PC-9 (cell line): ENCODE results near the gene TMEM270. TPM values are rescaled to one million over a fixed set of nuclear protein-coding genes. Genes with fewer than 3 reads are reported as not detected.

ENCODE experiments used
- BruUV-seq: library from RNA; stranded (reverse); fragments of 400-500 nt; replicated peaks from 2 replicates; lab custom pipeline; 2021; lab: Mats Ljungman, UMichigan
- CTCF ChIA-PET: fragments of 300-600 bp; sonication (Branson Sonifier 250); formaldehyde crosslinking; loops from one replicate; lab custom pipeline; 2022; ENCODE audit warnings: antibody characterized with exemption; lab: Charles Lee
- POLR2A ChIA-PET: fragments of 300-600 bp; sonication (Branson Sonifier 250); formaldehyde crosslinking; loops from one replicate; lab custom pipeline; 2022; ENCODE audit warnings: antibody characterized with exemption; ENCODE audit not compliant: unreplicated experiment; lab: Charles Lee
- DNase-seq, 2 experiments: peaks; one replicate each; pipeline versions ENCODE4 v3.0.0 to v3.0.0-alpha.2; 2015 to 2022; ENCODE audit warnings: mixed read lengths in 1 of 2
- H2AFZ ChIP-seq: fragments of 200-600 bp; sonication (generic); 2 replicates; pipeline ENCODE4 v1.8.1; 2017; ENCODE audit warnings: antibody characterized with exemption
- H3F3A ChIP-seq: fragments of 200-600 bp; sonication (generic); 2 replicates; pipeline ENCODE4 v1.8.1; 2017; ENCODE audit warnings: antibody characterized with exemption, mild to moderate bottlenecking, low read depth; ENCODE audit not compliant: insufficient read depth
- H3K27ac ChIP-seq: fragments of 200-600 bp; sonication (generic); 2 replicates; pipeline ENCODE4 v1.6.1; 2016; ENCODE audit warnings: mixed run types
- H3K27me3 ChIP-seq: fragments of 200-600 bp; sonication (generic); 2 replicates; pipeline ENCODE4 v1.6.1; 2016; ENCODE audit warnings: low read depth, mixed run types; ENCODE audit not compliant: insufficient read depth
- H3K36me3 ChIP-seq: fragments of 200-600 bp; sonication (generic); 2 replicates; pipeline ENCODE4 v1.6.1; 2016; ENCODE audit warnings: low read depth, mixed run types
- H3K4me1 ChIP-seq: fragments of 200-600 bp; sonication (generic); replicated peaks from 2 replicates; pipeline ENCODE4 v1.6.1; 2016; ENCODE audit warnings: mixed run types; ENCODE audit not compliant: insufficient read depth
- H3K4me2 ChIP-seq: fragments of 200-600 bp; sonication (generic); 2 replicates; pipeline ENCODE4 v1.6.1; 2017; ENCODE audit warnings: mixed run types
- H3K4me3 ChIP-seq: fragments of 200-600 bp; sonication (generic); 2 replicates; pipeline ENCODE4 v1.6.1; 2016; ENCODE audit warnings: mixed run types
- H3K79me2 ChIP-seq: fragments of 200-600 bp; sonication (generic); 2 replicates; pipeline ENCODE4 v1.6.1; 2017; ENCODE audit warnings: low read depth, mixed run types
- H3K9me2 ChIP-seq: fragments of 200-600 bp; sonication (generic); 2 replicates; pipeline ENCODE4 v1.8.1; 2017; ENCODE audit warnings: mild to moderate bottlenecking; ENCODE audit not compliant: insufficient read depth
- H3K9me3 ChIP-seq: fragments of 200-600 bp; sonication (generic); 2 replicates; pipeline ENCODE4 v1.8.1; 2016; ENCODE audit warnings: low read depth; ENCODE audit not compliant: insufficient read depth
- H4K20me1 ChIP-seq: fragments of 200-600 bp; sonication (generic); 2 replicates; pipeline ENCODE4 v1.8.1; 2017; ENCODE audit not compliant: insufficient read depth
- EZH2 ChIP-seq: fragments of 200-600 bp; sonication (generic); IDR thresholded peaks from 2 replicates; pipeline ENCODE4 v1.8.0; 2017; ENCODE audit warnings: antibody characterized with exemption, low read depth
- intact Hi-C: fragments of 100-400 bp; cut with micrococcal nuclease; formaldehyde crosslinking; loops from one replicate; pipeline ENCODE4 v1.10.0; 2022; ENCODE audit not compliant: unreplicated experiment
- total RNA-seq: library from RNA; stranded (reverse); gene quantifications from 2 replicates; pipeline ENCODE4 v1.2.3, GENCODE V29; 2021
- TF ChIP-seq, protein P1 (sequence below): fragments of 200-600 bp; sonication (generic); conservative IDR thresholded peaks from 2 replicates; pipeline ENCODE4 v1.6.1; 2017; ENCODE audit warnings: mixed run types, antibody characterized with exemption, mild to moderate bottlenecking, moderate library complexity

The TMEM270 gene
- total RNA-seq, 1 experiment from 2014 or later: 0.72 TPM

DNA sequence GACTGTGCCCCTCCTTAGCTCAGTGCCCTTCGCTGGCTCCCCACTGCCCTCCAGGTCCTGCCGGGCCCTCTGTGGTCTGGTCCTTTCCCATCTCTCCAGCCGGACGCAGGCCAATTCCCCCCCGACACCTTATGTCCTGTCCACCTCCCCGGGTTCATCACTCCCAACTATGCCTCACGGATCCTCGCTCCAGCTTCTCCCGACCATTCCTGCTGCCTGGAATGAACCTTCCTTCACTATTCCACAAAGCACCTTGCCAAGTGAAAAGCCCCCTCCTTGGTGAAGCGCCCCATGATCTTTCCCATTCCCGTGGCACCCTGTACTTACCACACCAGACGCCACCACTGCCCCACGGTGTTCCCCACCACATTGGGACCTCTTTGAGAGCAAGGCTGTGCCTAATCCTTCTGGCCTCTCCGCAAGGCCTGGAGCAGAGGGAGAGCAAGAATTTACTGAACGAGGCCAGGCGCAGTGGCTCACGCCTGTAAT, 47.2 kb downstream of the TMEM270 start:
- intact Hi-C loops: no loop called here
- no peaks in the 10 kb centered on the region for H3K4me1 ChIP-seq
- no peaks in the 10 kb centered on the region for H3K36me3 ChIP-seq
- H3K9me3 ChIP-seq: no peaks in the 10 kb centered on the region
- H3K27ac ChIP-seq: no peak overlapping the region
- H3K4me3 ChIP-seq: no peak overlapping the region
- no peaks in the 10 kb centered on the region for H3F3A ChIP-seq
- no peaks in the 10 kb centered on the region for H3K79me2 ChIP-seq
- no TSS peak for BruUV-seq
- H4K20me1 ChIP-seq: no peaks in the 10 kb centered on the region
- H2AFZ ChIP-seq: no peak overlapping the region
- H3K9me2 ChIP-seq: no peaks in the 10 kb centered on the region
- no peaks in the 10 kb centered on the region for H3K27me3 ChIP-seq
- CTCF ChIA-PET: interaction anchor here (0.7 kb wide), 1 partner anchor 20 kb away, joined by 3 read pairs; no protein-coding TSS in a partner anchor
- TF ChIP-seq EZH2: no peak
- TF ChIP-seq, protein P1, sequence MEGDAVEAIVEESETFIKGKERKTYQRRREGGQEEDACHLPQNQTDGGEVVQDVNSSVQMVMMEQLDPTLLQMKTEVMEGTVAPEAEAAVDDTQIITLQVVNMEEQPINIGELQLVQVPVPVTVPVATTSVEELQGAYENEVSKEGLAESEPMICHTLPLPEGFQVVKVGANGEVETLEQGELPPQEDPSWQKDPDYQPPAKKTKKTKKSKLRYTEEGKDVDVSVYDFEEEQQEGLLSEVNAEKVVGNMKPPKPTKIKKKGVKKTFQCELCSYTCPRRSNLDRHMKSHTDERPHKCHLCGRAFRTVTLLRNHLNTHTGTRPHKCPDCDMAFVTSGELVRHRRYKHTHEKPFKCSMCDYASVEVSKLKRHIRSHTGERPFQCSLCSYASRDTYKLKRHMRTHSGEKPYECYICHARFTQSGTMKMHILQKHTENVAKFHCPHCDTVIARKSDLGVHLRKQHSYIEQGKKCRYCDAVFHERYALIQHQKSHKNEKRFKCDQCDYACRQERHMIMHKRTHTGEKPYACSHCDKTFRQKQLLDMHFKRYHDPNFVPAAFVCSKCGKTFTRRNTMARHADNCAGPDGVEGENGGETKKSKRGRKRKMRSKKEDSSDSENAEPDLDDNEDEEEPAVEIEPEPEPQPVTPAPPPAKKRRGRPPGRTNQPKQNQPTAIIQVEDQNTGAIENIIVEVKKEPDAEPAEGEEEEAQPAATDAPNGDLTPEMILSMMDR: no peak
- POLR2A ChIA-PET: interaction anchor here (0.6 kb wide), 1 partner anchor 162 kb away, joined by 4 read pairs; no protein-coding TSS in a partner anchor
- no peak for DNase-seq
- H3K4me2 ChIP-seq: no peak overlapping the region

DNA sequence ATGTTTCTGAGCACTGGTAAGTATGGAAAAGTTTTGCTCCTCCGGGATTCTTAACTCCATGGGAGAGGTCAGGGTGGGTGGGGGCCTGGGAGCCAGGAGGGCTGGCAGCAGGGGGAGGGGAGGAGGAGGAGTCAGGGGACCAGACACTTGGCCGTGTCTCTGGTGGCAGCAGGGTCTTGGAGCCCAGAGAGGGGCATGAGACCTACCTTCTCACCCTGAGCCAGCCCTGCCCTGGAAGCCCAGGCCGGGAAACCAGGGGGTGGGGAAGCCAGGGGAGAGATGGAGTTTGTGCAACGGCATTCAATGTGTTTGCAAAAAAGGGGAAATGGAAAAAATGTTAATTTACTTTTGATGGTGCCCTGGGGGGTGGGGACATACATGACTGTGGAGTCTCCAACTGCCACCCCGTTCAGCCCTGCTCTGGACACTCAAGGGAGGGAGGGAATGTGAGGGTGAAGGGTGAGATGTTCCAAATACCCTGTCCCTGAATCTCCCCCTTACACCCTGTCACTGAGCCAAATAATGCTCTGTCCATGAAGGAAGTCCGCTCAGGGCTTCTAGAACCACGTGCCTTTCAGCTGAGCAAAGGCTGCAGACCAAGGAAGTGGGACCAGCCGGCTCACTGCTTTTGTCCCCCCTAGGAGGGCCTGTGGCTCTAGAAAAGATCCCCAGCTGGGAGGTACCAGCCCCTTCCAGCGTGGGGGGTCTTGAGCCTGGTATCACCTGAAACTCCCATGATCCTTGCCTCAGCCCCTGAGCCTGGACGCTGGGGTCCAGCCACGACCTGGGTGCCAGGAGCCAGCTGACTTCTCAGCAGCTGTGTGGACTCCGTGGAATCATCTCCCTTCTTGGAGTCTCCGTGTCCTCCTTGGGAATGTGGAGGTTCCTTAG, 48.3 kb downstream of the TMEM270 start:
- no peak for TF ChIP-seq EZH2
- TF ChIP-seq, protein P1: no peak
- no peaks in the 10 kb centered on the region for H3K79me2 ChIP-seq
- H3K27ac ChIP-seq: no peak overlapping the region
- H3K9me3 ChIP-seq: no peaks in the 10 kb centered on the region
- no peaks in the 10 kb centered on the region for H3K9me2 ChIP-seq
- no peak overlapping the region for H3K4me2 ChIP-seq
- intact Hi-C loops: no loop called here
- no peak overlapping the region for H3K4me3 ChIP-seq
- no peaks in the 10 kb centered on the region for H3K36me3 ChIP-seq
- no peak for DNase-seq
- H2AFZ ChIP-seq: no peak overlapping the region
- no peaks in the 10 kb centered on the region for H3K27me3 ChIP-seq
- H3F3A ChIP-seq: no peaks in the 10 kb centered on the region
- H3K4me1 ChIP-seq: no peaks in the 10 kb centered on the region
- ChIA-PET POLR2A (no interaction called here), CTCF (no interaction called here)
- no peaks in the 10 kb centered on the region for H4K20me1 ChIP-seq
- no TSS peak for BruUV-seq

DNA sequence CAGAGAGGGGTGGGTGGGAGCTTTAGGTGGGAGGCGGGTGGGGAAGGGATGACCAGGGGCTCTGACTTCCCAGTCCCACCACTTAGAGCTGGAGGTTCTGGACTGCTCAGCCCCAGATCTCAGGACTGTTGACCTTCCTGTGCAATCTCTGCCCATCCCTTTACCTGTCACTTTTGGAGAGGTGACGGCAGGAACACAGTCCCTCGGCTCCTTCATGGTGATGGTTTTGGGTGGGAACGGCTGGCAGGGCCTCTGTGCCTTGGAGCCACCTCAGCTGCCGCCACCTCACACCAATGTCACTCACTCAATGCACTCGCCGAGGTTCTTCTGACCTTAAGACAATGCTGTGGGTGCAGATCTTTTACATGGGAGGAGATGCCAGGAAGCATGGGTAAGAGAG, 49.0 kb downstream of the TMEM270 start:
- no peak for TF ChIP-seq EZH2
- TF ChIP-seq, protein P1: no peak
- intact Hi-C loops: no loop called here
- no peak overlapping the region for H3K4me2 ChIP-seq
- H4K20me1 ChIP-seq: no peaks in the 10 kb centered on the region
- no peak for DNase-seq
- H3K27me3 ChIP-seq: no peaks in the 10 kb centered on the region
- H3K9me2 ChIP-seq: no peaks in the 10 kb centered on the region
- no TSS peak for BruUV-seq
- H3K4me1 ChIP-seq: no peaks in the 10 kb centered on the region
- no peaks in the 10 kb centered on the region for H3K36me3 ChIP-seq
- ChIA-PET POLR2A (no interaction called here), CTCF (no interaction called here)
- no peaks in the 10 kb centered on the region for H3K79me2 ChIP-seq
- no peak overlapping the region for H3K4me3 ChIP-seq
- H3K9me3 ChIP-seq: no peaks in the 10 kb centered on the region
- no peak overlapping the region for H2AFZ ChIP-seq
- H3F3A ChIP-seq: no peaks in the 10 kb centered on the region
- H3K27ac ChIP-seq: no peak overlapping the region
